Activated CD8-positive, alpha-beta T cell treated with anti-CD3 and anti-CD28 coated beads for 36 hours (primary cell): ENCODE results near the gene ECM2. TPM values are rescaled to one million over a fixed set of nuclear protein-coding genes. Genes with fewer than 3 reads are reported as not detected.
"Not testable (repeated sequence)": the region's sequence is repeated elsewhere in the genome, so short reads cannot be mapped to it uniquely, and the experiment has no call there.

ENCODE experiments used
- ATAC-seq: fragments of 200-7000 bp; cut with Tn5 transposase; one replicate; pipeline ENCODE4 v1.10.0; 2021; ENCODE audit warnings: mild to moderate bottlenecking, moderate library complexity
- CTCF ChIA-PET: fragments of 350-600 bp; sonication (Branson Sonifier 250); formaldehyde crosslinking; loops from one replicate; lab custom pipeline; 2021; ENCODE audit warnings: antibody characterized with exemption; lab: Charles Lee
- POLR2A ChIA-PET: fragments of 350-600 bp; sonication (Branson Sonifier 250); formaldehyde crosslinking; loops from one replicate; lab custom pipeline; 2021; ENCODE audit warnings: antibody characterized with exemption; lab: Charles Lee
- DNase-seq: peaks from one replicate; pipeline ENCODE4 v3.0.0-alpha.2; 2020
- H3K27ac Mint-ChIP-seq: one replicate; pipeline ENCODE4 v1.8.0; 2021; ENCODE audit warnings: mild to moderate bottlenecking, mixed read lengths
- H3K27me3 Mint-ChIP-seq: one replicate; pipeline ENCODE4 v1.8.0; 2021; ENCODE audit warnings: mixed read lengths
- H3K36me3 Mint-ChIP-seq: one replicate; pipeline ENCODE4 v1.8.0; 2021; ENCODE audit warnings: low read depth, mixed read lengths
- H3K4me1 Mint-ChIP-seq: one replicate; pipeline ENCODE4 v1.8.0; 2021; ENCODE audit warnings: low read depth, mixed read lengths
- H3K4me3 Mint-ChIP-seq: one replicate; pipeline ENCODE4 v1.8.0; 2021; ENCODE audit warnings: mild to moderate bottlenecking, moderate library complexity, mixed read lengths
- H3K9me3 Mint-ChIP-seq: one replicate; pipeline ENCODE4 v1.8.0; 2021; ENCODE audit warnings: mixed read lengths
- intact Hi-C: fragments of 100-400 bp; cut with micrococcal nuclease; formaldehyde crosslinking; loops from one replicate; pipeline ENCODE4 v1.10.0; 2022
- total RNA-seq, 2 experiments: library from RNA; stranded (reverse); gene quantifications; one replicate each; pipeline ENCODE4 v1.2.3, GENCODE V29; 2021
- TF ChIP-seq, protein P1 (sequence below): fragments of 200-600 bp; IDR thresholded peaks from one replicate; pipeline ENCODE4 v1.8.0; 2022; ENCODE audit warnings: antibody characterized with exemption, mild to moderate bottlenecking

Gene ECM2
- total RNA-seq: not detected

DNA sequence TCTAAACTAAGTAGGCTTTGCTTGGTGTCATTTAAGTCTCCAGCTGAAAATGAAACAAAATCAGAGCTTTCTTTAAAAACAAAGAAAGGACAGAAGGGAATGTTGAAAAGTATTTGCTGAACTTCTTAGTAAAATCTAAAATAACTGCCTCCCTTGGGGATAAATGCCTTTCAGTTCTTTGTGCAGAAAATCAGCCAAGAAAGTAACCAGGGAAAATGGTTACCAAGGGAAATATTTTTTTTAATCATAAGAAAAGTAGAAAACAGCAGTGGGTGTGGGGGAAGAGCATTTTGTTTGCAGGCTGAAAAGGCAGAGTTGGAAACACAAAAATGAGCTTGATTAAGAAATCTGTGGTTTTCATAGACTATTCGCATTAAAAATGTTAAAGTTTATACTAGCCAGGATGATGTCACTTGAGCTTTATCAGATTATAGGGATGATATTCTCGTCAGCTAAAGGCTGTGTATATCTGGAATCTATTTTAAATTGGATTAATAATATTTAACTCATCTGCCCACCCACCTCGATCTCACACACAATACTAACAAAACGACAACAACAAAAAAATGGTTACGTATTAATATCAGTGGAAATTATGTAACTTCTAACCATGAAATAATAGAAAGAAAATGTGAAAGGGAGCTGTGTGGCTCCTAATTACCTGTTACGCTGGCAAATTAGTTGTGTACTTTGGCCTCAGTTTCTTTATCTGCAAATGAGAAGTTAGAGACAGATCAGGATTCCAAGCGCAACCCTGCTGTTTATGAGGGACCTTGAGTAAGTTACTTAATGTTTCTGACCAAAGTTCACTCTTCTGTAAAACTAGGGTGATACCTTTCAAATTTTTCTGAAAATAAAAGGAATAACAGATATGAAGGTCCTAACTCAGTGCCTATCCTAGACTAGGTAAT lies at the start of gene ECM2:
TSS of gene ECM2 (minus strand) at position 51 of the 911 bp plus-strand sequence. CDS start 13,124 bp downstream, outside the sequence.
- DNase-seq: no peak
- Mint-ChIP-seq H3K4me1 (no peaks in the 10 kb centered on the region), H3K27ac (no peak within 1 kb of the TSS), H3K4me3 (no peak within 1 kb of the TSS), H3K27me3 (no peaks in the 10 kb centered on the region), H3K9me3 (peaks cover 2% of the 10 kb centered on the region), H3K36me3 (peaks cover 1% of the 10 kb centered on the region)
- TF ChIP-seq, protein P1, sequence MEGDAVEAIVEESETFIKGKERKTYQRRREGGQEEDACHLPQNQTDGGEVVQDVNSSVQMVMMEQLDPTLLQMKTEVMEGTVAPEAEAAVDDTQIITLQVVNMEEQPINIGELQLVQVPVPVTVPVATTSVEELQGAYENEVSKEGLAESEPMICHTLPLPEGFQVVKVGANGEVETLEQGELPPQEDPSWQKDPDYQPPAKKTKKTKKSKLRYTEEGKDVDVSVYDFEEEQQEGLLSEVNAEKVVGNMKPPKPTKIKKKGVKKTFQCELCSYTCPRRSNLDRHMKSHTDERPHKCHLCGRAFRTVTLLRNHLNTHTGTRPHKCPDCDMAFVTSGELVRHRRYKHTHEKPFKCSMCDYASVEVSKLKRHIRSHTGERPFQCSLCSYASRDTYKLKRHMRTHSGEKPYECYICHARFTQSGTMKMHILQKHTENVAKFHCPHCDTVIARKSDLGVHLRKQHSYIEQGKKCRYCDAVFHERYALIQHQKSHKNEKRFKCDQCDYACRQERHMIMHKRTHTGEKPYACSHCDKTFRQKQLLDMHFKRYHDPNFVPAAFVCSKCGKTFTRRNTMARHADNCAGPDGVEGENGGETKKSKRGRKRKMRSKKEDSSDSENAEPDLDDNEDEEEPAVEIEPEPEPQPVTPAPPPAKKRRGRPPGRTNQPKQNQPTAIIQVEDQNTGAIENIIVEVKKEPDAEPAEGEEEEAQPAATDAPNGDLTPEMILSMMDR: no peak
- POLR2A ChIA-PET: no interaction called here
- intact Hi-C loops: no loop called here
- ATAC-seq: no peak
- CTCF ChIA-PET: no interaction called here

DNA sequence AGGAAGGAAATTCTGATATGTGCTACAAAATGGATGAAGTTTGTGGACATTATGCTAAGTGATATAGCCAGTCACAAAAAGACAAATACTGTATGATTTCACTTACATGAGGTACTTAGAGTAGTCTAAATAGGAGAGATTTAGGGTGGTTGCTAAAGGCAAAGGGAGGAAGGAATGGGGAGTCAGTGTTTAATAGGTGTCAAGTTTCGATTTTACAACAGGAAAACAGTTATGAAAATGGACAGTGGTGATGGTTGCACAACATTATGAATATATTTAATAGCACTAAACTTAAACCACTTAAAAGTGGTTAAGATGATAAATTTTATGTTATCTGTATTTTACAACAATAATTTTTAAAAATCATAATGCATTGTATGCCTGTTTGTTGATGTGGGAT lies 40.4 kb upstream of the ECM2 start:
- POLR2A ChIA-PET: no interaction called here
- DNase-seq (no peak), ATAC-seq (no peak)
- Mint-ChIP-seq H3K27me3 (no peaks in the 10 kb centered on the region), H3K9me3 (peaks cover 6% of the 10 kb centered on the region), H3K4me1 (no peaks in the 10 kb centered on the region), H3K4me3 (no peak overlapping the region), H3K36me3 (no peaks in the 10 kb centered on the region), H3K27ac (no peak overlapping the region)
- TF ChIP-seq, protein P1: no peak
- intact Hi-C loops: no loop called here
- CTCF ChIA-PET: no interaction called here

DNA sequence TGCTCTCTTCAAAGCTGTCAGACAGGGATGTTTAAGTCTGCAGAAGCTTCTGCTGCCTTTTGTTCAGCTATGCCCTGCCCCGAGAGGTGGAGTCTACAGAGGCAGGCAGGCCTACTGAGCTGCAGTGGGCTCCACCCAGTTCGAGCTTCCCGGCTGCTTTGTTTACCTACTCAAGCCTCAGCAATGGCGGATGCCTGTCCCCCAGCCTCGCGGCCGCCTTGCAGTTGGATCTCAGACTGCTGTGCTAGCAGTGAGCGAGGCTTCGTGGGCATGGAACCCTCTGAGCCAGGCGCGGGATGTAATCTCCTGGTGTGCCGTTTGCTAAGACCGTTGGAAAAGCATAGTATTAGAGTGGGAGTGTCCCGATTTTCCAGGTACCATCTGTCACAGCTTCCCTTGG lies 37.8 kb upstream of the ECM2 start:
- H3K27me3 Mint-ChIP-seq, H3K4me1 Mint-ChIP-seq, H3K4me3 Mint-ChIP-seq, POLR2A ChIA-PET, H3K36me3 Mint-ChIP-seq, ATAC-seq, CTCF ChIA-PET, H3K27ac Mint-ChIP-seq, intact Hi-C loops, DNase-seq, H3K9me3 Mint-ChIP-seq: not testable (repeated sequence)

DNA sequence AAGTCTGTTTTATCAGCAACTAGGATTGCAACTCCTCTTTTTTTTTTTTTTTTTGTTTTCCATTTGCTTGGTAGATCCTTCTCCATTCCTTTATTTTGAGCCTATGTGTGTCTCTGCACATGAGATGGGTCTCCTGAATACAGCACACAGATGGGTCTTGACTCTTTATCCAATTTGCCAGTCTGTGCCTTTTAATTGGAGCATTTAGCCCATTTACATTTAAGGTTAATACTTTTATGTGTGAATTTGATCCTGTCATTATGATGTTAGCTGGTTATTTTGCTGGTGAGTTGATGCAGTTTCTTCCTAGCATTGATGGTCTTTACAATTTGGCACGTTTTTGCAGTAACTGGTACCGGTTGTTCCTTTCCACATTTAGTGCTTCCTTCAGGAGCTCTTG lies 36.1 kb upstream of the ECM2 start:
- H3K36me3 Mint-ChIP-seq, intact Hi-C loops, POLR2A ChIA-PET, ATAC-seq, DNase-seq, H3K27ac Mint-ChIP-seq, H3K4me1 Mint-ChIP-seq, CTCF ChIA-PET, H3K27me3 Mint-ChIP-seq, H3K9me3 Mint-ChIP-seq, H3K4me3 Mint-ChIP-seq: not testable (repeated sequence)

DNA sequence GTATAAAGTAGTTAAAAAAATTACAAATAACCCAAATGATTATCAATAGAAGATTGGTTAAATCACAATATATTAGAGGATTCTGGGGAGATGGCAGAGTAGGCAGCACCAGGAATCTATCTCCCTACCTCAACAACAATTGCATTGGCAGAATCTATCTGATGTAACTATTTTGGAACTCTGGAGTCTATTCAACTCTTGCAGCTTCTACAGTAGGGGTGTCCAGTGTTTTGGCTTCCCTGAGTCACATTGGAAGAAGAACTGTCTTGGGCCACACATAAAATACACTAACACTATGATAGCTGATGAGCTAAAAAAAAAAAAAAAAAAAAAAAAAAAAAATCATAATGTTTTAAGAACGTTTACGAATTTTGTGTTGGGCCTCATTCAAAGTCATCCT lies 29.2 kb upstream of the ECM2 start:
- Mint-ChIP-seq H3K27ac (no peak overlapping the region), H3K4me3 (no peak overlapping the region), H3K4me1 (peaks cover 4% of the 10 kb centered on the region), H3K27me3 (no peaks in the 10 kb centered on the region), H3K9me3 (peaks cover 11% of the 10 kb centered on the region), H3K36me3 (peaks cover 4% of the 10 kb centered on the region)
- ATAC-seq (no peak), DNase-seq (no peak)
- intact Hi-C loops: no loop called here
- CTCF ChIA-PET: no interaction called here
- POLR2A ChIA-PET: no interaction called here
- TF ChIP-seq, protein P1: no peak

DNA sequence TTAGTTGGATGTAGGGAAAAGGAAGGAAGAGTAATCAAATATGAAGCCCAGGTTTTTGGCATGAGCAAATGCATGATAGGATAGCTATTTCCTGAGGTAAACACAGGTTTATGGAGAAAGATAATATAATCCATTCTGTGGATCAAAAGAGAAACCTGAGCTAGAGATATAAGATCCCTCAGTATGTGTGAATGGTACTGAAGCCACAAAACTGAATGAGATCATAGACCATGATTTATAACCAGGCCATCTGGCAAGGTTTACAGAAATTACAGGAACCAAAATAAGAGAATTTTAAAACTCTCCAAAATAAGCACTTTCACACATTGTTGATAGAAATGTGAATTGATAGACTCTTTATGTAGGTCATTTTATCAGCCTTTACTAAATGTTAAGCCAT lies 28.7 kb upstream of the ECM2 start:
- Mint-ChIP-seq H3K4me3 (no peak overlapping the region), H3K9me3 (peaks cover 11% of the 10 kb centered on the region), H3K36me3 (peaks cover 2% of the 10 kb centered on the region), H3K27me3 (no peaks in the 10 kb centered on the region), H3K27ac (no peak overlapping the region), H3K4me1 (peaks cover 4% of the 10 kb centered on the region)
- intact Hi-C loops: no loop called here
- ATAC-seq: no peak
- ChIA-PET CTCF (no interaction called here), POLR2A (no interaction called here)
- TF ChIP-seq, protein P1: no peak
- DNase-seq: no peak
